GM12873 (cell line): ENCODE results near the gene TMUB1.

Experiments
- CTCF ChIP-seq: IDR thresholded peaks from 2 replicates; pipeline ENCODE4 v1.5.1; 2012; ENCODE audit warnings: low read depth, mild to moderate bottlenecking, moderate library complexity, low read length, control low read depth; ENCODE audit not compliant: insufficient read depth; ENCODE audit errors: missing control alignments

Gene TMUB1

GRCh38 chr7:151083071-151083823, at the start of gene TMUB1:
Gene TMUB1, minus strand, starts transcription at chr7:151083493. Its CDS starts 930 bp downstream, at chr7:151082563.
- TF ChIP-seq CTCF, result no peak

GRCh38 chr7:151132461-151133205, 49.3 kb upstream of the TMUB1 start:
- no peak for TF ChIP-seq CTCF

- no peak for TF ChIP-seq CTCF
Measured at GRCh38 chr7:151131592-151132293, 48.5 kb upstream of the TMUB1 start.

- TF ChIP-seq CTCF, result no peak
Measured at GRCh38 chr7:151131224-151131591, 47.9 kb upstream of the TMUB1 start.

- TF ChIP-seq CTCF, result no peak
Measured at GRCh38 chr7:151130741-151131157, 47.5 kb upstream of the TMUB1 start.

- TF ChIP-seq CTCF, result no peak
Measured at GRCh38 chr7:151129960-151130591, 46.8 kb upstream of the TMUB1 start.
